HepG2 (cell line): Measurements from ENCODE around the gene CYP27B1. TPM values are rescaled to one million over a fixed set of nuclear protein-coding genes. Genes with fewer than 3 reads are reported as not detected.

Experiments
- AHR ChIP-seq: IDR thresholded peaks from 2 replicates; pipeline ENCODE4 v1.6.1; 2018; ENCODE audit warnings: missing genetic modification reagents, missing compliant biosample characterization
- AKNA ChIP-seq: sonication (generic); formaldehyde crosslinking; IDR thresholded peaks from 2 replicates; pipeline ENCODE4 v1.4.0; 2020; ENCODE audit warnings: missing genetic modification reagents, borderline replicate concordance
- ISX ChIP-seq: sonication (generic); formaldehyde crosslinking; conservative IDR thresholded peaks from 2 replicates; pipeline ENCODE4 v1.5.0; 2020; ENCODE audit warnings: missing genetic modification reagents
- JUND ChIP-seq: sonication (generic); formaldehyde crosslinking; IDR thresholded peaks from 2 replicates; pipeline ENCODE4 v1.8.0; 2022; ENCODE audit warnings: mild to moderate bottlenecking, missing genetic modification reagents
- KDM6A ChIP-seq: IDR thresholded peaks from 2 replicates; pipeline ENCODE4 v1.6.1; 2016; ENCODE audit warnings: low read depth
- MYNN ChIP-seq: sonication (generic); formaldehyde crosslinking; IDR thresholded peaks from 2 replicates; pipeline ENCODE4 v1.4.0; 2020; ENCODE audit warnings: mild to moderate bottlenecking, low read depth, missing genetic modification reagents
- PATZ1 ChIP-seq: sonication (generic); formaldehyde crosslinking; IDR thresholded peaks from 2 replicates; pipeline ENCODE4 v1.4.0; 2020; ENCODE audit warnings: missing genetic modification reagents
- SRY ChIP-seq: sonication (generic); formaldehyde crosslinking; IDR thresholded peaks from 2 replicates; pipeline ENCODE4 v1.8.0; 2022; ENCODE audit warnings: mild to moderate bottlenecking, missing genetic modification reagents
- ZNF230 ChIP-seq: sonication (generic); formaldehyde crosslinking; IDR thresholded peaks from 2 replicates; pipeline ENCODE4 v1.4.0; 2020; ENCODE audit warnings: mild to moderate bottlenecking, missing genetic modification reagents
- ZNF468 ChIP-seq: sonication (generic); formaldehyde crosslinking; IDR thresholded peaks from 2 replicates; pipeline ENCODE4 v1.8.0; 2022; ENCODE audit warnings: mild to moderate bottlenecking, moderate library complexity, missing genetic modification reagents
- ZNF576 ChIP-seq: sonication (generic); formaldehyde crosslinking; IDR thresholded peaks from 2 replicates; pipeline ENCODE4 v1.4.0; 2020; ENCODE audit warnings: mild to moderate bottlenecking, missing genetic modification reagents
- polyA plus RNA-seq, 8 experiments: library from polyadenylated mRNA; depleted of rRNA in 3 of 8; stranded (reverse) in 7 of 8; unstranded in 1 of 8; fragments of >200 nt; fragmentation: Illumina TruSeq in 4 of 8; extraction: Trizol in 4 of 8; gene quantifications; 2 replicates each; pipeline versions ENCODE4 v1.2.1 to v1.2.3, GENCODE V29; 2011 to 2016; ENCODE audit warnings: low read depth in 4 of 8, missing spikeins in 1 of 8, mixed read lengths in 1 of 8; ENCODE audit not compliant: insufficient read depth in 1 of 8
- total RNA-seq, 5 experiments: library from RNA; depleted of rRNA; stranded (reverse); fragments of >200 nt; fragmentation: Illumina TruSeq; extraction: Trizol; gene quantifications; 2 replicates each; pipeline ENCODE4 v1.2.3, GENCODE V29; 2016; ENCODE audit warnings: low read depth in 1 of 5
- TF ChIP-seq, protein P1 (sequence below): sonication (generic); formaldehyde crosslinking; IDR thresholded peaks from 2 replicates; pipeline ENCODE4 v1.9.0; 2021; ENCODE audit warnings: missing genetic modification reagents, borderline replicate concordance
- TF ChIP-seq, protein P2 (sequence below): IDR thresholded peaks from 2 replicates; pipeline ENCODE4 v1.6.1; 2012; ENCODE audit warnings: low read depth, low read length, improper control_type of control experiment
- TF ChIP-seq, protein P3 (sequence below): sonication (generic); formaldehyde crosslinking; conservative IDR thresholded peaks from 2 replicates; pipeline ENCODE4 v1.4.0; 2020; ENCODE audit warnings: missing genetic modification reagents

Gene CYP27B1
- total and polyA plus RNA-seq, 2 of the 13 experiments (the other 11 are each of a cell fraction or from before 2014, with no cell fraction given), result 2.3 to 3.0 TPM

DNA sequence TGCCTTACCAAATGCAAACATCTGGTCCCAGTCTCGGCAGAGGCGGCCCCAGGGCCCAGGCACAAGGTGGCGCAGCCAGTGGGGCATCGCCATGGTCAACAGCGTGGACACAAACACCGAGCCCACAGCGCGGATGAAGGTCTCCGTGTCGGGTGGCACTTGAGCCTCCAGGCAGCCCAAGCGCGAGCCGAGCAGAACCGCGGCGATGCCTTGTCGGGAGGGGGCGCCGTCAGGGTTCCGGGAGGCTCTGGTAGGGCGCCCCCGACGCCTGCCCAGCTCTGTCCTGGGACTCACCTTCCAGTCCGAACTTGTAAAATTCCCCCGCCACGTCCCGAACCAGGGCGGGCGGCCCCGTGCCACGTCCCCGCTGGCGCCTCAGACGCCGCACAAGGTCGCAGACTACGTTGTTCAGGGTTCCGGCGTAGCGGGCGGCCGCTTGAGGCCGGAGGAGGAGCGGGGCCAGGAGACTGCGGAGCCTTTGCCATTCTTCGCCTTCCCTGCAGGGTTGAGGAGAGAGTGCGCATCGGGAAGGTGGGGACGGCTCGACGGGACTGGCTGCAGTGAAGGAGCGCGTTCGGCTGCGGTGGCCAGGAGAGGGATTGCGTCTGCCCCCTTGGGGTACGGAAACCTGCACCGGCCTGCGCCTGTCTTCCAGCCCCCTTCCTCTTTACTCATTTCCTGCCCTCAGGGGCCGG, 1.7 kb downstream of the CYP27B1 start (continued):
- TF ChIP-seq, protein P1, sequence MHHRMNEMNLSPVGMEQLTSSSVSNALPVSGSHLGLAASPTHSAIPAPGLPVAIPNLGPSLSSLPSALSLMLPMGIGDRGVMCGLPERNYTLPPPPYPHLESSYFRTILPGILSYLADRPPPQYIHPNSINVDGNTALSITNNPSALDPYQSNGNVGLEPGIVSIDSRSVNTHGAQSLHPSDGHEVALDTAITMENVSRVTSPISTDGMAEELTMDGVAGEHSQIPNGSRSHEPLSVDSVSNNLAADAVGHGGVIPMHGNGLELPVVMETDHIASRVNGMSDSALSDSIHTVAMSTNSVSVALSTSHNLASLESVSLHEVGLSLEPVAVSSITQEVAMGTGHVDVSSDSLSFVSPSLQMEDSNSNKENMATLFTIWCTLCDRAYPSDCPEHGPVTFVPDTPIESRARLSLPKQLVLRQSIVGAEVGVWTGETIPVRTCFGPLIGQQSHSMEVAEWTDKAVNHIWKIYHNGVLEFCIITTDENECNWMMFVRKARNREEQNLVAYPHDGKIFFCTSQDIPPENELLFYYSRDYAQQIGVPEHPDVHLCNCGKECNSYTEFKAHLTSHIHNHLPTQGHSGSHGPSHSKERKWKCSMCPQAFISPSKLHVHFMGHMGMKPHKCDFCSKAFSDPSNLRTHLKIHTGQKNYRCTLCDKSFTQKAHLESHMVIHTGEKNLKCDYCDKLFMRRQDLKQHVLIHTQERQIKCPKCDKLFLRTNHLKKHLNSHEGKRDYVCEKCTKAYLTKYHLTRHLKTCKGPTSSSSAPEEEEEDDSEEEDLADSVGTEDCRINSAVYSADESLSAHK (CRISPR knock-in tag), result no peak
- TF ChIP-seq SRY (CRISPR knock-in tag) (no peak), JUND (CRISPR knock-in tag) (no peak), ZNF230 (CRISPR knock-in tag) (peak; percentile 58; the same call in 1 of the 2 replicates), MYNN (CRISPR knock-in tag) (no peak), AKNA (CRISPR knock-in tag) (no peak), ZNF576 (CRISPR knock-in tag) (no peak; the same call in 1 of the 2 replicates), ISX (CRISPR knock-in tag) (no peak), PATZ1 (CRISPR knock-in tag) (peak; percentile 45; the same call in 1 of the 2 replicates), AHR (CRISPR knock-in tag) (no peak), KDM6A (no peak), ZNF468 (CRISPR knock-in tag) (no peak)
- TF ChIP-seq, protein P2, sequence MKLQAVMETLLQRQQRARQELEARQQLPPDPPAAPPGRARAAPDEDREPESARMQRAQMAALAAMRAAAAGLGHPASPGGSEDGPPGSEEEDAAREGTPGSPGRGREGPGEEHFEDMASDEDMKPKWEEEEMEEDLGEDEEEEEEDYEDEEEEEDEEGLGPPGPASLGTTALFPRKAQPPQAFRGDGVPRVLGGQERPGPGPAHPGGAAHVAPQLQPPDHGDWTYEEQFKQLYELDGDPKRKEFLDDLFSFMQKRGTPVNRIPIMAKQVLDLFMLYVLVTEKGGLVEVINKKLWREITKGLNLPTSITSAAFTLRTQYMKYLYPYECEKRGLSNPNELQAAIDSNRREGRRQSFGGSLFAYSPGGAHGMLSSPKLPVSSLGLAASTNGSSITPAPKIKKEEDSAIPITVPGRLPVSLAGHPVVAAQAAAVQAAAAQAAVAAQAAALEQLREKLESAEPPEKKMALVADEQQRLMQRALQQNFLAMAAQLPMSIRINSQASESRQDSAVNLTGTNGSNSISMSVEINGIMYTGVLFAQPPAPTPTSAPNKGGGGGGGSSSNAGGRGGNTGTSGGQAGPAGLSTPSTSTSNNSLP, result no peak
- TF ChIP-seq, protein P3, sequence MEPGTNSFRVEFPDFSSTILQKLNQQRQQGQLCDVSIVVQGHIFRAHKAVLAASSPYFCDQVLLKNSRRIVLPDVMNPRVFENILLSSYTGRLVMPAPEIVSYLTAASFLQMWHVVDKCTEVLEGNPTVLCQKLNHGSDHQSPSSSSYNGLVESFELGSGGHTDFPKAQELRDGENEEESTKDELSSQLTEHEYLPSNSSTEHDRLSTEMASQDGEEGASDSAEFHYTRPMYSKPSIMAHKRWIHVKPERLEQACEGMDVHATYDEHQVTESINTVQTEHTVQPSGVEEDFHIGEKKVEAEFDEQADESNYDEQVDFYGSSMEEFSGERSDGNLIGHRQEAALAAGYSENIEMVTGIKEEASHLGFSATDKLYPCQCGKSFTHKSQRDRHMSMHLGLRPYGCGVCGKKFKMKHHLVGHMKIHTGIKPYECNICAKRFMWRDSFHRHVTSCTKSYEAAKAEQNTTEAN (CRISPR knock-in tag), result no peak
